NCI-H1694 treated with DMSO at 0.1 percent for 48 hours (cell line): ENCODE results near the gene TRIM46.
"Not testable (repeated sequence)": the region's sequence is repeated elsewhere in the genome, so short reads cannot be mapped to it uniquely, and the experiment has no call there.

ENCODE experiments used
- DNase-seq: peaks from one replicate; lab custom pipeline; 2025; lab: John Stamatoyannopoulos, UW

Gene TRIM46

DNA sequence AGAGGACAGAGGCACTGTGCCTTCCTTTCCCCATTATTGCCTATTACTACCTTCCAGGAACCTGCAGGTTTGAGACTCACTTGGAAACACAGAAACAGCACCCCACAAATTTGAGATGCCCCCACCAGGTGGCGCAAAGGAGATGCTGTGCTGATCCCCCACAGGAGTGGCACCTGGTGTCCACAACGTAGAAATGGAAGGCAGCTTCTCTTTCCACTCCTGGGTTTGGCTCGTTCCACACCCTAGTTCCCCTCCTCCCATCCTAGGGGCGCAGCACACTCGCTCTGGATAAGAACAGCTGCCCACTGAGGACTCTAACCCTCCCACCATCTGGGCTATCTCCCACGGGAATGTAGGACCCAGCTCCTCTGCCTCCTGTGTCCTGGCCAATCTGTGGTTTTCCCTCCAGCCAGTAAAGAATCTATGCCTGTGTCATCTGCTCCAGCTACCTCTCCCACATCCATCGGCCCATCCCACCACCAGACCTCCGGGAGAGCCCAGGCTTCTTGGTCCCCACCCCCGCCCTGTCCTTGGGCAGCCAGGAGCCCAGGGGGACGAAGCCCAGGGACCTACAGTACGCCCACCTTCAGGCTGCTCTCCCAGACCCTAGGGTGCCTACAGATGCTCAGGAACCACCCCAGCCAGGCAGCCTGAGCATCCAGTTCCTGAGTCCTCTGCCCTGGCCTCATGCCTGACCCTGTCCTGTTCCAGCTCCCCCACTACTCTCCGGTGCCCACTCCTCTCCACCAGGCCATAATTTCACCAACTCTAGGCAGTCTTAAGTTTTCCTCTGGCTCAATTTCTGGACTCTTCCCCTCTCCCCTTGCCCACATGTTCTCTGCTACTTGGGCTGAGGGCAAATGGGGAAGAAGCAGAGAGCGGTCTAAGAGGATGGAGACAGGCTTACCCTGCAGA, 33.5 kb downstream of the TRIM46 start:
- DNase-seq, result peak; percentile 94

DNA sequence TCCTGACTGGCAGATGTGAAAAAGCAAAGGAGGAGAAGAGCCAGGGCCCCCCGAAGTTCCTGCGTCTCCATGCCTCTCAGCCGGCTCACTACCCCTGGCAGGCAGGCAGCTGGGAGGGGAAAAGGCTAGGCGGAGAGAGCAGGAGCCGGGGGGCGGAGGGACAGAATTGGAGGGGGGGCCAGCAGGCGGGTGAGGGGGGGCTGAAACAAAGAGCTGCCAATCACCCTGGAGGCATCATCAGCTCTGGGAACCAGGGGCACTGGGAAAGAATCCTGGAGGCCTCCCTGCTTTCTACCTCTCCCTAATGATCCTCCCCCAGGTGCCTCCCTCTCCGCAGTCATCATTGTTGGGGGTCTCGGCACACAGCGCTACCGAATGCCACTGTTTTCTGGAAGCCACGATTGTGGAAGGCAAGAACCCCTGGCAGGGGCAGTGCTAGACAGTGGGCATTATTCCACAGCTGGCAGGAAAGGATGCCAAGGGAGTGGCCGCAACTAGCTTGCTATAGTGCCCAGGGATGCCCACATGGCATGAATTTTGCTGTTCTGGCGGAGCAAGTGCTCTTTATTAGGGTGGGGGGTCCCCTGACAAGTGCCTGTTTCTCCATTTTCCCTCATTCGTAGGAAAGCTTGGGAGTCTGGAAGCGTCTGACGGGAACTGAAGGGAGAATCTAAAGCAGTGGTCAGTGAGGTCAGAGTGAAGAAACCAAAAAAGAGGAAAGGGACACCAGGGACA, 34.3 kb downstream of the TRIM46 start, which contains the start of gene THBS3:
TSS of gene THBS3 (minus strand) at position 92 of the 735 bp plus-strand sequence. CDS start at position 71, 21 bp downstream.
- DNase-seq, result peak; percentile 88

DNA sequence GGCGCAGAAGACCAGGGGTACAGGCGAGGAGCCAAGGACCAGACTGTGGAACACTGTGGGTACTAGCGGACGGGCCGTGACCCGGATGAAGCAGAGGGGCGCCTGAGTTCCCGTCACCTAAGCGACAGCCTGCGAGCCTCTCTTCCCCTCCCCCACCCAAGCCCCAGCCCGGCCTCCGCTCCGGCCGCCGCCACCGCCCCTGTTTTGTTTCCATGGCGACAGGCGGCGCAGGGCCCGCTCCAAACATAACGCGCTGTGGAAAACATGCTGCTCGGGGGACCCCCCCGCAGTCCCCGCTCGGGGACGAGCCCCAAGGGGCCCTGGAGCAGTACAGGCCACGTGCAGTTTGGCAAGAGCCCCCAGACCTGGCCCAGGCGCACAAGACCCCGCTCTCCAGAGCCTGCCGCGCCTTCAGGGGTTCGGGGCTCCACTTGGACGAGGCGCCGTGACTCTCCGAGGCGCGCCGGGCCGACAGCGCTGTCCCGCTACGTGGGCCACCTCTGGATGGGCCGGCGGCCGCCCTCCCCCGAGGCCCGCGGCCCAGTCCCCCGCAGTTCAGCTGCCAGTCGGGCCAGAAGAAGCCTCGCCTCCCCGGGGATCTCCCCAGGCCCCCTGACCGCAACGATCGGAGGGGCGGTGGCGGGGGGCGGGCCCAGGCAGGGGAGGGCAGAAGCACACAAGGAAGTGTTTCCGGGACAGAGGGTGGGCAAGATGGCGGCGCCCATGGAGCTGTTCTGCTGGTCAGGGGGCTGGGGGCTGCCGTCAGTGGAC, 35.1 kb downstream of the TRIM46 start, which contains the start of gene MTX1:
TSS of gene MTX1 (plus strand) at position 155 of the 771 bp plus-strand sequence. CDS start at position 265, 110 bp downstream.
- peak; percentile 69 for DNase-seq

DNA sequence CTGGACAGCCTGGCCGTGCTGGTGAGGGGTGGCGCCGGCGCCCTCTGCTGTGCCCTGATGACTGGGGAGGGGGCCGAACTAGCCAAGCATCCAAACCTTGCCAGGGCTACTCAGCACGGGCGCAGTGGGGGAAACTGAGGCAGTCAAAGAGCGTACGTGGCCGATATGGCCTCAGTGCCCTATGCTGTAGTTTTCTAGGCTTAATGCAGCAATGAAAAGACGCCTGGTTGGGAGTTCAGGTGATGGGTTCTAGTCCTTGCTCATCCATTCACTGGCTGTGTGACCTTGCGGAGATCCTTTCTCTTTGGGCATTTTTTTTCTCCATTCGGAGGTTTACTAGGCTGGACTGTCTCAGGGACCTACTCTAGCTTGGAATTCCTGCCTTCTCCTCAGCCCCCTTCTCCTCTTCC, 35.7 kb downstream of the TRIM46 start:
- DNase-seq, result no peak

DNA sequence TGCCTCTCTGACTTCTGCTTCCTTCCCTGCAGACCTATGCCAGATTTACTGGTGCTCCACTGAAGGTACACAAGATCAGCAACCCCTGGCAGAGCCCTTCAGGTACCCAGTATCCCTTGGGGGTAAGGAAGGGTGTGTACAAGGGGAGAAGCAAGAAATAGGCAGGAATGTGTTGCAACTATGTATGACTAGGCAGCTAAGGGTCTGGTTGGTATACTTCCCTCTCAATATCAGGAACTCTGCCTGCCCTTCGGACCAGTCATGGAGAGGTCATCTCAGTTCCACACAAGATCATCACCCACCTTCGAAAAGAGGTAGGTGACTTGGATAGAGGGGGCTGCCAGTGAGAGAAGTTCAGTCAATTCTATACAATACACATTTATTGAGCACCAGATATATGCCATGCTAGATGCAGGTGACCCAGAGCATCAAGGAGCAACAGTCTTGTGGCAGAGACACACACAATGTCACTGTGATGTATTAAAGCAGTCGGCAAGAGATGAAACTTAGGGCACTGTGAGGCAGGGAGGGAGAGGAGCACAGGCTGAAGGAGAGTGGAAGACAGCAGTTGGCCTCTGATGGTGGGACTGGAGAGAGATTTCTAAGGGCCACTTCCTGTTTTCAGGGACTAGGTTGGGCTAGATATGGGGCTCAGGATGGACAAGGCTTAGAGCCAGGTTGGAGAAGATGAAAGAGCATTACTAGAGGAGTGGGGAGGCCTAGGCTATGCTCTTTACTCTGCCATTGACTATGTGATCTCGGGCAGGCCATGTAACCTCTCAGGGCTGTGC, 36.9 kb downstream of the TRIM46 start:
- DNase-seq, result no peak

DNA sequence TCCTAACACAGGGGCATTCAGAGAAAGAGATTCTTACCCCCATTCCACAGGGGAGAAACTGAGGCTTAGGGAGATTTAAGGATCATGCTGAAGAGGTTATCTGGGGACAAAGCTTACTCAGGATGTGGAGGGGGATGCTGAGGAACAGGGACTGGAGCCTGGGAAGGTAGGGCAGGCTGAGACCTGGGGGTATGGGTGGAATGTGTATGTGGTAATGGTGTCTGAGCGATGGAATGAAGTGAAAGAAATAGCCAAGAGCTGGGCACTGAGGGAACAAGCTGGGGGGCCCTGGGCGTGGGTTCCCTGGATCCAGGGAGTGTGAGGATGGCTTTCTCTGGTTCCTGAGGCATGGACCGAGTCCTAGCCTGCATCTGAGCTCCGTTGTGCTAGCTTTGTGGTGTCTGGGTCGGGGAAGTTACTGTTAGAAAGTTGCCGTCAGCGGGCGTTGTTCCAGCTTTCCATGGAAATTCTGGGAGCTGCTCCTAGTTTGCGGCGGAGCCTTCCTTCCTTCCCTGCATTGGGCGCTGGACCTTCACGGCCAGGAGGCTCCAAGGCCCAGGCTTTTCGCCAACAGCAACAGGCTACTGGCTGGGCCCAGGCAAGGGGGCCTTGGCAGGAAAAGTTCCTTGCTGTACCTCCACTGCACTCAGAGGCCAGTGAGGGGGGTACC, 37.9 kb downstream of the TRIM46 start:
- not testable (repeated sequence) for DNase-seq

DNA sequence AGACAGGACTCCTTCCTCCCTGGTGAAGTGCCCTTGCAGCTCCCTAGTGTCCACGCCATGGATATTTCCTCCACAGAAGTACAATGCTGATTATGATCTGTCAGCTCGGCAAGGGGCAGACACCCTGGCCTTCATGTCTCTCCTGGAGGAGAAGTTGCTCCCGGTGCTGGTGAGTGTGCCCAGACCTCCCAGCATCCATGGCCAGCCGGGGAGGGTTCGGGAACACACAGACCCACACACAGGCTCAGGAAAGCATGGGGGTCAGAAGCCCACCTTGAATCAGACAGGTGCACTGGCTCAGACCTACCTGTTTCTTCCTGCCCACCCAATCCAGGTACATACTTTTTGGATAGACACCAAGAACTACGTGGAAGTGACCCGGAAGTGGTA, 38.4 kb downstream of the TRIM46 start:
- DNase-seq, result not testable (repeated sequence)

DNA sequence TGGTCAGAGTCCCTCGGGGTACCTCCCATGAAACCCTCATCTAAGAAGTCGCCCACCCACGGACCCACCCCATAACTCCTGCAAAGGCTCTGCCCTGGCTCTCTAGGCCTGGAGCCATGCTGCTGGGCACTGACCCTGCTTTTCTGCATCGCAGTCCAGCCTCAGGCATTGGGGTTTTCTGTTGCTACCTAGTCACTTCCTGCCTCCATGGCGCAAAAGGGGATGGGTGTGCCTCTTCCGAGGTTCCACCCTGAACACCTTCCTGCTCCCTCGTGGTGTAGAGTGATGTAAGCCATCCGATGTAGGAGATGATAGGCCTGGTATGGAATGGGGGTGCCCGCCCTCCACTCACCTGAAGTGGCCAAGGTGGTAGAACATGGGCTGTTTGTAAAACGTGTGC, 41.1 kb downstream of the TRIM46 start:
- not testable (repeated sequence) for DNase-seq

DNA sequence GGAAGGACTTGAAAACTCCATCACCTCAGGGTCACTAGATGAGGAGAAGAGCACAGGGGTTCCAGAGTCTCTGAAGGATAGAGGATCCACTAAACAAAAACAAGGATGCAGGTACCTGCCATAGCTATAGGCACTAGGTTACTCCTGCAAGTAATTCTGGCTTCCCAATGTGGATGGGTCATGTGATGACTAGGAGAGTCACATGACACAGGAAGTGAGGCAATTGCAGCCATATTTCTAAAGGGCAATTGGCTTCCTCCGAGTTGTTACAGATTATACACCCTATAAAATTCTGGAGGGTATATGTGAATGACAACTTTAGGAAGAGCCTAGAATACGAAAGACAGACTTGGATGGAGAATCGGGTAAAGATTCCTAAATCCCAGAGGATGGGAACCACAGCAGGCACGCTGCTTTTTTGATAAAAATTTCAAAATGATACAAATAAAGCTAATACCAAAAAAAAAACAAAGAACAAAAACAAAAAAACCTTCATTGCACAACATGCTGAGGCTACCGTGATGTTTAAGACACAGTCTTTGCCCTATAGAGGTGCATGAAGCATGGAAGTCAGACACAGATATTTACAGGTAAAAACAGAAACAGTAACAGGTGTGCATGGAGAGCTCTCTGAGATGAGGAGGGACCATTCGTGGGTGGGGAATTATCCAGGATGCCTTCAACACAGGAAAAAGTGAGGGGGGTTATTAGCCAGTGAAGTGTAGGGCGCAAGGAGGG, 45.4 kb downstream of the TRIM46 start:
- DNase-seq, result no peak

DNA sequence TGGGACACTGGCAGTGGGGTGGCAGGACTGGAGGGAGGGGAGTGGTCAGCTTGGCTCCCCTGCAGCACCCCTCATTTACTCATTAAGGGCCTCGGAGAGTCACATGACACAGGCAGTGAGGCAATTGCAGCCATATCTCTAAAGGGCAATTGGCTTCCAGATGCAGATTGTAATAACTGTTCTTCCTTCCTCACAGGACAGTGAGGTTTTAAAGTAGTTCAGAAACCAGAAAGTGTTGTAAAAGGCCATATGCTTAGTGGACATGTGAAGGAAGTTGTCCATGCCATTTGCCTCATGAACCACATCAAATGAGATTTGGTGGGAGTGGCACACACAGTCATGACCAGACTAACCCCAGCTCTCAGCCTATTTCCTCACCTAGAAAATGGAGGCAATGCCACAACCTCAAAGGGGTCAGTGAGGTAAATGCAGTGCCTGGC, 46.0 kb downstream of the TRIM46 start:
- DNase-seq, result no peak

DNA sequence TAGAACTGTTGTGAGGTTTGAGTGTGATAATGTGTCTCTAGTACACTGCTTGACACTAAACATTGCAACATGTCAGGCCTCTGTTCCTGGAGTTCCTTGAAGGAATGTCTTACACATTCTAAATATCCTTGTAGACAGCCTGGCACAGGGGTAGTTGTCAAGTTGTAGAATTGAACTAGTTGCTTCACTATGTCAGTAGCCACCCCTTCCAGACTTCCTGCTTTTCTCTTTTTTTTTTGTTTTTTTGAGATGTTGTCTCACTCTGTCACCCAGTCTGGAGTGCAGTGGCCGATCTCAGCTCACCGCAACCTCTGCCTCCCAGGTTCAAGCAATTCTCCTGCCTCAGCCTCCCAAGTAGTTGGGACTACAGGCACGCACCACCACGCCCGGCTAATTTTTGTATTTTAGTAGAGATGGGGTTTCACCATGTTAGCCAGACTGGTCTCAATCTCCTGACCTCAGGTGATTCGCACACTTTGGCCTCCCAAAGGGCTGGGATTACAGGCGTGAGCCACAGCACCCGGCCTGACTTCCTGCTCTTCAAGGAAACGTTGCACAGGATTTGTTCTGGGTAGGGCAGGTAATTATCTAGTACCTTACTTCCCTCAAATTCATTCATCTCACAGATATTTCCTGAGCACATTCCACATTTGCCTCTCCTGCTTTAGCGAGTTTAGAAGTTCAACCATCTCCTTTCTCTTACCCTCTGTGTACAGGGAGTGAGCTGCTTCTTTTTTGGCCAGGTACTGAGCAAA, 46.7 kb downstream of the TRIM46 start:
- not testable (repeated sequence) for DNase-seq

DNA sequence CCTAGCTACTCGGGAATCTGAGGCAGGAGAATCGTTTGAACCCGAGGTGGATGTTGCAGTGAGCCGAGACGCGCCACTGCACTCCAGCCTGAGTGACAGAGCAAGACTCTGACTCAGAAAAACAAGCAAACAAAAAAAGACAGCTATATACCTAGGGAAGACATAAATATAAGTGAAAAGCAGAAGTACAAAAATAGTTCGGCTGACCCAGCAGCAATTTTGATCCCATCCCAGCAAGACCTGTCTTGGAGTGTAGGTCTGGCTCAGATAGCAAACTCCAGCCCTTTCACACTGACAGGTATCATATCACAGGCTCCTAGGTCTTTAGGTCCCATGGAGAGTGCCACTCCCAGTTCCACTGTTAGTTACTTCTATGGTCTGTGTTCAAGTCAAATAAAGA, 49.4 kb downstream of the TRIM46 start:
- no peak for DNase-seq

DNA sequence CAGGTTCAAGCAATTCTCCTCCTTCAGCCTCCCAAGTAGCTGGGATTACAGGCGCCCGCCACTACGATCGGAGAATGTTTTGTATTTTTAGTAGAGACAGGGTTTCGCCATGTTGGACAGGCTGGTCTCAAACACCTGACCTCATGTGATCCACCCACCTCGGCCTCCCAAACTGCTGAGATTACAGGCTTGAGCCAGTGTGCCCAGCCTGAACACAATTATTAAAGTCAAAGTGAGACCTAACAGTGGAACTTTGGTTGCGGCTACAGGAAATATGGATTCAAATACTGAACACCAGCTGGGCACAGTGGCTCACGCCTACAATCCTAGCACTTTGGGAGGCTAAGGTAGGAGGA, 51.7 kb downstream of the TRIM46 start:
- not testable (repeated sequence) for DNase-seq

DNA sequence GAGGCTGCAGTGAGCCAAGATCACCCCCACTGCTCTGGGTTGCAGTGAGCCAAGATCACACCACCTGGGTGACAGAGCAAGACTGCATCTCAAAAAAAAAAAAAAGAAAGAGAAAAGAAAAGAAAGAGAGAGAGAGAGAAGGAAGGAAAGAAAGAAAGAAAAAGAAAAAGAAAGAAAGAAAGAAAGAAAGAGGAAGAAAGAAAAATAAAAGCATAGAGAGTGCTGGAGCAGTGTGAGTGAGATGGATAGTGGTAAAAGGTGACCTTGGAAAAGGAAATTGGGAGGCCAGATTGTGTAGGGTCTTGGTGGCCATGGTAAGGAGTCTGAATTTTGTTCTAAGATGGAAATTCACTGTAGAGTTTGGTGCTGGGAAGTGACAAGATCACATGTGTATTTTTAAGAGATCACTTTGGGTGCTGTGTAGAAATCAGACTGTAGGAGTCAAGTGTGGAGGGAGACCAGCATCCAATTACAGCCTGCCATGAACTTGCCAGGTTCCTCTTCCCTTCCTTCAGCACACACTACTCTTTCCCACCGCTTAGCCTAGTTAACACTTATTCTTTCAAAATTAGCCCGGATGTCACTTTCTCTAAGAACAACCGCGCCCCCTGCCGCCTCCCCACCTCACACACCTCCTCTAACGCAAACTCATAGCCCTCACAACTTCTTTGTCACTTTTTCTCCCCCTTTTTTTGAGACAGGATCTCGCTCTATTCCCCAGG, 52.7 kb downstream of the TRIM46 start:
- peak; percentile 94 for DNase-seq

DNA sequence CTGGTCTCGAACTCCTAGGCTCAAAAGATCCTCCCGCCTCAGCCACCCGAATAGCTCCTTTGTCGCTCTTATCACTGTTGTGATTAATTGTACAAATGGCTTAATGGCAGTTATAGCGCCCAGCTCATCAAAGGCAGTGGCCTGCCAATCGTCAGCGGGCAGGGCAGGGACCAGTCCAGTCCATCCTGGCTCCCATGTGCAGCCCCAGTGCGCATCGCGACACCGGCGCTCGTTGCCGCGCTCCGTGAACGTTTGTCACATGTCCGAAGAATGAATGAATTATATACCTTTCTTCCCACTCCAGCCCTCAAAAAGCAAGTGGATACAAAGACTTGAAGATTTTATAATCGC, 53.2 kb downstream of the TRIM46 start:
- peak; percentile 81 for DNase-seq

DNA sequence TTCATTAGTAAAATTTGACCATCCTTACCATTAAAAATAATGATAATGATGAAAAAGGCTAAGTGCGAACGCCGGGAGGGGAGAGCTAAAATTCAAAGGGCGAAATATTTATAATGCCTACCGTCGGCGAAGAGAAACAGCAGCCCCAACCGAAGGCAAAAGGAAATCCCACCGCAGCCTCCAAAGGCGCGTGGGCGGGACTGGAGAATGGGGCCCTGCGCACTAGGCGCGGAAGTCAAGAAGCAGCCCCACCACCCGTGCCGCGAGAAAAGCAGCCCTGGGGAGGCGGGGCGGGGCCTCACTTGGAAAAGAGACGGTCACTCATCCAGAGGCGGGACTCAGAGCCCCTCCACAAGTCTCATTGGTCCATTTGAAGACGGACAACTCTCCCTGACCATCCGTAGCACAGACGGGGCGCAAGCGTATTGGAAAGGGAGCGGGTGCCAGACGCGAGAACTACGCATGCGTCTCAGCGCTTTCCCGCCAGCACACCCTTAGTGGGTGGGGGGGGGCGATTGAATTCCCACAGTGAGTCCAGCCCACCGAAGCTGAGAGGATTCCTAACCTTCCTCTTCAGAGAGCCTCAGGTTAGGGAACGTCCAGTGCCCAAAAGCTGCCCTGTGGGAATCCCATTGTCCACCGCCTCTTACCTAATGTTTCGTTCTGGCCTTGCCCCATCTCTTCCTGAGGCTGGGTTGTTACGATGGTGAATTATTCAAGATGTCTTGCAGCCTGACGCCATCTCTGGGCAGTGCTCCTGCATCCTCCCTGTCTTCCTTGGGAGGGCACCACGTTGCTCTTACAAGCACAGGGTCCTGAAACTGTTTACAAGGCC, 53.8 kb downstream of the TRIM46 start:
- DNase-seq, result peak; percentile 100

DNA sequence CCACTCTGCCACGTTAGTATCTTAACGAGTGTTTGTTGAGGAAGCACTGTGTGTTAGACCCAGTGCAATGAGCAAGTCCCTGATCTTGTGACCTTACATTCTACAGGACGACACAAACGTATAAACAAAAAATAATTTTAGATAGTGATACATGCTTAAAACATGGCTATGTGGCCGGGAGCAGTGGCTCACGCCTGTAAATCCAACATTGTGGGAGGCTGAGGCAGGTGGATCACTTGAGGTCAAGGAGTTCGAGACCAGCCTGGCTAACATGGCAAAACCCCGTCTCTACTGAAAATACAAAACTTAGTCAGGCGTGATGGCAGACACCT, 54.4 kb downstream of the TRIM46 start:
- no peak for DNase-seq

DNA sequence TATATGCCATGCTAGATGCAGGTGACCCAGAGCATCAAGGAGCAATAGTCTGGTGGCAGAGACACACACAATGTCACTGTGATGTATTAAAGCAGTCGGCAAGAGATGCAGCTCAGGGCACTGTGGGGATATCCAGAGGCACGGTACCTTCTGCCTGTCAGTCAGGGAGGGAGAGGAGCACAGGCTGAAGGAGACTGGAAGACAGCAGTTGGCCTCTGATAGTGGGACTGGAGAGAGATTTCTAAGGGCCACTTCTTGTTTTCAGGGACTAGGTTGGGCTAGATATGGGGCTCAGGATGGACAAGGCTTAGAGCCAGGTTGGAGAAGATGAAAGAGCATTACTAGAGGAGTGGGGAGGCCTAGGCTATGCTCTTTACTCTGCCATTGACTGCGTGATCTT, 57.7 kb downstream of the TRIM46 start:
- not testable (repeated sequence) for DNase-seq
